AG04449 (cell line): Measurements from ENCODE around the gene TBX18.

Source experiments
- CTCF ChIA-PET: fragments of 350-600 bp; formaldehyde crosslinking; extraction: SDS; loops from one replicate; lab custom pipeline; 2021; ENCODE audit warnings: antibody characterized with exemption; lab: Yijun Ruan, JAX
- POLR2A ChIA-PET: fragments of 400-600, 350-600 bp; formaldehyde crosslinking; extraction: SDS; loops from one replicate; lab custom pipeline; 2020; ENCODE audit warnings: antibody characterized with exemption, inconsistent platforms; lab: Yijun Ruan, JAX
- DNase-seq: peaks from one replicate; pipeline ENCODE4 v3.0.0-alpha.2; 2010; ENCODE audit warnings: low read depth, low spot score
- H3K4me3 ChIP-seq: 2 replicates; pipeline ENCODE4 v1.5.1; 2011; ENCODE audit warnings: low read depth, mild to moderate bottlenecking, control low read depth, low read length
- CTCF ChIP-seq: IDR thresholded peaks from one replicate; pipeline ENCODE4 v1.5.1; 2011; ENCODE audit warnings: mild to moderate bottlenecking, moderate library complexity, low read length, control low read depth, inconsistent platforms; ENCODE audit not compliant: insufficient read depth; ENCODE audit errors: missing control alignments

Gene TBX18

DNA sequence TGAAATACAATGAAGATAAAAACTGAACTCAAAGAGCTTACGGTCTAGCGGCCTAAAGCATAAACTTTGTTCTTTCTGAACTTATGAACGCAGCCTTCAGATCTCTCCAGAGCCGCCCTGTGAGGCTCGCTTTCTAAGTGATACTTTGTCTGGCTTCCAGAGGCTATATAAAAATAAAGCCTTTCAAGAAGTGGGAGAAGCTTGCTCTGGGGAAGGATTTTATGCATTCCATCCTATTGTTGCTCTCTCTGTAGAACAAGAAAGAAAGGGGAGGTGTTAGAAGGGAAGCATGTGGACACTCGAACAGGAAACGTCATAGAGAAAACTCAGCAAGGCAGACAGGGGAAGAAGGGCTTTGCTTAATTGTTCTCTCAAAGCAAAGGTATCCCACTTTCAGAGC lies 77.0 kb downstream of the TBX18 start:
- DNase-seq, result no peak
- POLR2A ChIA-PET, result no interaction called here
- CTCF ChIA-PET, result interaction anchor here (0.8 to 1.8 kb wide), 2 partner anchors 23 to 24 kb away, joined by 3 to 4 read pairs; no protein-coding TSS in a partner anchor
- no peak overlapping the region for H3K4me3 ChIP-seq
- no peak for TF ChIP-seq CTCF

- H3K4me3 ChIP-seq, result no peak overlapping the region
- no peak for TF ChIP-seq CTCF
- ChIA-PET CTCF (interaction anchor here (1.8 kb wide), 1 partner anchor 21 kb away, joined by 9 read pairs; no protein-coding TSS in a partner anchor), POLR2A (no interaction called here)
- DNase-seq, result no peak
Measured at GRCh38 chr6:84685983-84686584, 78.3 kb downstream of the TBX18 start.

- H3K4me3 ChIP-seq, result no peak overlapping the region
- ChIA-PET CTCF (no interaction called here), POLR2A (no interaction called here)
- DNase-seq, result no peak
- no peak for TF ChIP-seq CTCF
Measured at GRCh38 chr6:84681693-84682326, 82.6 kb downstream of the TBX18 start.

- no peak overlapping the region for H3K4me3 ChIP-seq
- POLR2A ChIA-PET, result no interaction called here
- no peak for TF ChIP-seq CTCF
- CTCF ChIA-PET, result no interaction called here
- no peak for DNase-seq
Measured at GRCh38 chr6:84675651-84676050, 88.7 kb downstream of the TBX18 start.

DNA sequence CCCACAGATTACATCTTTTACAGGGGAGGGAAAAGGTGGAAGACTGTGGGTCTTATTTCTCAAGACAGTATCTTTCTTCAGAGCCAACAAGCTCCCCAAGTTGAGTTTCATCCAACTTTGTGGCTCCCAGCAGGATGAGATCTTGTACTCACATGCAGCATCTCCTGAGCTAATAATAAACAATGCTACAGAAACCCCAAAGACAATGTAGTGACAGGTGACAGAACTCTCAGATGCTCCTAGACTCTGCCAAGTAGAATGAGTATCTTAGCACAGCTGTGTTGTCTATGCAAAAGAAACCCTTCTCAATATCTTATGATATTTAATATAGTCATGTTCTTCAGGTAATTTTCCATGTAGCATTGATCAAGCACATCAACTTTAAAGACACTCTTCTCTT lies 90.0 kb downstream of the TBX18 start:
- POLR2A ChIA-PET, result no interaction called here
- no peak overlapping the region for H3K4me3 ChIP-seq
- CTCF ChIA-PET, result no interaction called here
- no peak for DNase-seq
- TF ChIP-seq CTCF, result no peak

DNA sequence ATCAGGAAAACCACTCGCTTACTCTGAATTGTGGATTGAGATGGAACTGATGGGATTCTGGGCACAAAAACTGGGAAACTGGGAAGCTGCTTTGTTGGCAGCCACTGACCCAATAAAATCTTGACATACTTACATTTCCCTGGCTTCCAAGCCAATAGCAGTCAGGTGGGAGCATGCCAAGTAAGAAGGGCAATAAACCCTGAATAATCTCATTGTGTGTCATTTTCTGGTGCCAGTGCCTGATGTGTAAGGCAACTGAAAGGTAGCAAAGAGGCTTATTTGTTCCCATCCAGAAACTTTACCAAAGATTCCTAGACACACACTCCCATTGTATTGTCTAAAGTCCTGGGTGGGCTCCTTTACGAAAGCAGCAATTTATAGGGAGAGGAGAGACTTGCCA lies 93.2 kb downstream of the TBX18 start:
- H3K4me3 ChIP-seq, result no peak overlapping the region
- ChIA-PET POLR2A (no interaction called here), CTCF (no interaction called here)
- DNase-seq, result no peak
- no peak for TF ChIP-seq CTCF
